T1000 (cell line): ENCODE results near the gene C16orf96.
A peak's percentile ranks its signal among the peaks of the same experiment; 100 is the strongest.

ENCODE experiments used
- DNase-seq: peaks from one replicate; lab custom pipeline; 2025; ENCODE audit warnings: mixed read lengths; lab: John Stamatoyannopoulos, UW

The C16orf96 gene

GRCh38 chr16:4525634-4526277, 30.4 kb upstream of the C16orf96 start:
- no peak for DNase-seq

GRCh38 chr16:4529085-4530060, 26.8 kb upstream of the C16orf96 start:
- no peak for DNase-seq

- DNase-seq: no peak
Observed at GRCh38 chr16:4531811-4532210, 24.3 kb upstream of the C16orf96 start.

GRCh38 chr16:4532238-4532637, 23.9 kb upstream of the C16orf96 start:
- DNase-seq: no peak

GRCh38 chr16:4533490-4533889, 22.6 kb upstream of the C16orf96 start:
- no peak for DNase-seq

- no peak for DNase-seq
Observed at GRCh38 chr16:4534151-4534790, 21.9 kb upstream of the C16orf96 start.

GRCh38 chr16:4535627-4536108, 20.5 kb upstream of the C16orf96 start:
- DNase-seq: no peak

- DNase-seq: no peak
Observed at GRCh38 chr16:4536391-4537106, 19.6 kb upstream of the C16orf96 start.

GRCh38 chr16:4537376-4538343, 18.5 kb upstream of the C16orf96 start:
- no peak for DNase-seq

GRCh38 chr16:4538350-4539235, 17.5 kb upstream of the C16orf96 start, which contains the start of gene CDIP1:
Gene CDIP1, minus strand, starts transcription at chr16:4538773. Its CDS starts 24,643 bp downstream, at chr16:4514130.
- DNase-seq: peak; percentile 92

- no peak for DNase-seq
Observed at GRCh38 chr16:4539716-4540284, 16.3 kb upstream of the C16orf96 start.

GRCh38 chr16:4544473-4544872, 11.7 kb upstream of the C16orf96 start:
- DNase-seq: no peak

- DNase-seq: no peak
Observed at GRCh38 chr16:4548124-4548523, 8.0 kb upstream of the C16orf96 start.

- DNase-seq: no peak
Observed at GRCh38 chr16:4550591-4550990, 5.5 kb upstream of the C16orf96 start.

GRCh38 chr16:4552541-4552940, 3.6 kb upstream of the C16orf96 start:
- no peak for DNase-seq

GRCh38 chr16:4556580-4556979, 440 bp downstream of the C16orf96 start:
- no peak for DNase-seq

- no peak for DNase-seq
Observed at GRCh38 chr16:4557973-4558372, 1.8 kb downstream of the C16orf96 start.

- DNase-seq: no peak
Observed at GRCh38 chr16:4561596-4561995, 5.5 kb downstream of the C16orf96 start.

- DNase-seq: no peak
Observed at GRCh38 chr16:4564661-4565267, 8.6 kb downstream of the C16orf96 start.
